Measurements from ENCODE around the gene ASB2.

ASB2 gene

GRCh38 chr14:93940437-93940836, 35.9 kb downstream of the ASB2 start:
- H3K27ac Mint-ChIP-seq: no peak overlapping the region
- DNase-seq: no peak
- peaks cover 23% of the 10 kb centered on the region for H3K4me1 Mint-ChIP-seq
- H3K9me3 Mint-ChIP-seq: peaks cover 4% of the 10 kb centered on the region
- peaks cover 67% of the 10 kb centered on the region for H3K27me3 Mint-ChIP-seq (ENCODE audit: low read depth, poor library complexity)
- no peaks in the 10 kb centered on the region for H3K36me3 Mint-ChIP-seq (ENCODE audit: low read depth)
- TF ChIP-seq CTCF (IDR thresholded peaks at IDR 0.05): no peak
- H3K4me3 Mint-ChIP-seq: peak overlapping the region; percentile 65

- Mint-ChIP-seq H3K36me3 (ENCODE audit: low read depth) (no peaks in the 10 kb centered on the region), H3K27ac (no peak overlapping the region), H3K27me3 (ENCODE audit: low read depth, poor library complexity) (peaks cover 72% of the 10 kb centered on the region), H3K4me3 (peak overlapping the region; percentile 58), H3K9me3 (peaks cover 4% of the 10 kb centered on the region), H3K4me1 (peaks cover 25% of the 10 kb centered on the region)
- TF ChIP-seq CTCF (IDR thresholded peaks at IDR 0.05): peak; percentile 83
- DNase-seq: peak; percentile 95
Observed at GRCh38 chr14:93939304-93940229, 36.8 kb downstream of the ASB2 start.

GRCh38 chr14:93938751-93939303, 37.5 kb downstream of the ASB2 start:
- peak overlapping the region; percentile 58 for H3K4me3 Mint-ChIP-seq
- H3K27me3 Mint-ChIP-seq (ENCODE audit: low read depth, poor library complexity): peaks cover 73% of the 10 kb centered on the region
- TF ChIP-seq CTCF (IDR thresholded peaks at IDR 0.05): no peak
- H3K4me1 Mint-ChIP-seq: peaks cover 25% of the 10 kb centered on the region
- H3K27ac Mint-ChIP-seq: no peak overlapping the region
- no peaks in the 10 kb centered on the region for H3K36me3 Mint-ChIP-seq (ENCODE audit: low read depth)
- peaks cover 4% of the 10 kb centered on the region for H3K9me3 Mint-ChIP-seq
- DNase-seq: no peak

- peaks cover 67% of the 10 kb centered on the region for H3K27me3 Mint-ChIP-seq (ENCODE audit: low read depth, poor library complexity)
- no peak overlapping the region for H3K4me3 Mint-ChIP-seq
- H3K27ac Mint-ChIP-seq: no peak overlapping the region
- no peaks in the 10 kb centered on the region for H3K36me3 Mint-ChIP-seq (ENCODE audit: low read depth)
- TF ChIP-seq CTCF (IDR thresholded peaks at IDR 0.05): no peak
- peaks cover 25% of the 10 kb centered on the region for H3K4me1 Mint-ChIP-seq
- peaks cover 4% of the 10 kb centered on the region for H3K9me3 Mint-ChIP-seq
- DNase-seq: no peak
Observed at GRCh38 chr14:93937519-93937918, 38.9 kb downstream of the ASB2 start.

GRCh38 chr14:93936926-93937325, 39.4 kb downstream of the ASB2 start:
- H3K36me3 Mint-ChIP-seq (ENCODE audit: low read depth): no peaks in the 10 kb centered on the region
- peaks cover 61% of the 10 kb centered on the region for H3K27me3 Mint-ChIP-seq (ENCODE audit: low read depth, poor library complexity)
- no peak overlapping the region for H3K27ac Mint-ChIP-seq
- peaks cover 4% of the 10 kb centered on the region for H3K9me3 Mint-ChIP-seq
- no peak for TF ChIP-seq CTCF (IDR thresholded peaks at IDR 0.05)
- H3K4me1 Mint-ChIP-seq: peaks cover 19% of the 10 kb centered on the region
- DNase-seq: no peak
- no peak overlapping the region for H3K4me3 Mint-ChIP-seq
